Measurements from ENCODE around the gene ADAMTSL4.

DNA sequence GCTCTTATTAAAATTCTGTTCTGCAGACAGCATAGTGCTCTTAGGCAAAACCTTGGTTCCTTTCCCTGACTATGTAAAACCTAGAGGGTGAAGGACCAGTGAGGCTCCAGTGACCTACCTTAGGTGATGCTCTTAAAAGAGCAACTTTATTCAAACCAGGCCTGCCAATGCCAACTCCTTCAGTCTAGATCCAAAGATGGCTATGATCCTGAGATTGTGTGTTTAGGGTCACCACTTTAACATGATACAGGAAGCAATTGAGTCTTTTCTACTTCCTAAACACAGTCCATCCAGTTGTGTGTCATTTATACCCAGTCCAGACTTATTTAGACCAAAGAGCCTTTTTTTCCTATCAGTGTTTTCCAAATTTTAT lies 19.4 kb downstream of the ADAMTSL4 start:
- TF ChIP-seq POLR2A (IDR thresholded peaks at IDR 0.05; ENCODE audit: extremely low read depth, insufficient read length) (no peak), CTCF (IDR thresholded peaks at IDR 0.05; ENCODE audit: low read depth, low read length) (no peak), MAX (IDR thresholded peaks at IDR 0.05; ENCODE audit: low read depth, low read length) (no peak), MYC (IDR thresholded peaks at IDR 0.05; ENCODE audit: low read depth, low read length) (no peak)

Data from NB4 (cell line).